ENCODE measurements around the gene HIP1. TPM values are rescaled to one million over a fixed set of nuclear protein-coding genes. Genes with fewer than 3 reads are reported as not detected.

The HIP1 gene
- total and polyA plus RNA-seq, 9 of the 15 experiments (the other 6 are each of a cell fraction or from before 2014, with no cell fraction given) = 2.4 to 13.7 (median 9.5) TPM

GRCh38 chr7:75740846-75741497, 2.2 kb upstream of the HIP1 start (continued):
- TF ChIP-seq MGA (IDR thresholded peaks at IDR 0.05) (peak; percentile 80), BMI1 (IDR thresholded peaks at IDR 0.05; ENCODE audit: low read length) (no peak), ZKSCAN1 (IDR thresholded peaks at IDR 0.05; ENCODE audit: low read depth, low read length) (no peak), NFE2L1 (tag; IDR thresholded peaks at IDR 0.05; ENCODE audit: borderline replicate concordance, low read depth) (no peak), EHMT2 (IDR thresholded peaks at IDR 0.05) (no peak), ZNF212 (CRISPR knock-in tag; IDR thresholded peaks at IDR 0.05) (no peak), ZFP36 (IDR thresholded peaks at IDR 0.05; ENCODE audit: low read depth, low read length, partially characterized antibody) (no peak), ZNF507 (tag; conservative IDR thresholded peaks at IDR 0.05) (no peak), ZNF398 (CRISPR knock-in tag; IDR thresholded peaks at IDR 0.05) (no peak), GMEB1 (CRISPR knock-in tag; IDR thresholded peaks at IDR 0.05) (no peak; the same call in 1 of the 2 replicates), ETS2 (tag; IDR thresholded peaks at IDR 0.05; ENCODE audit: borderline replicate concordance, poor library complexity, severe bottlenecking) (no peak), SMAD3 (CRISPR knock-in tag; conservative IDR thresholded peaks at IDR 0.05) (no peak), CBX5 (IDR thresholded peaks at IDR 0.05; ENCODE audit: borderline replicate concordance, low read depth) (no peak), ZNF143 (CRISPR knock-in tag; IDR thresholded peaks at IDR 0.05) (no peak)
